GM12878 (cell line): ENCODE results near the gene IGIP. TPM values are rescaled to one million over a fixed set of nuclear protein-coding genes. Genes with fewer than 3 reads are reported as not detected.

Experiments
- ATAC-seq: fragments of 200-7000 bp; cut with Tn5 transposase; 3 replicates; pipeline ENCODE4 v1.9.1; 2020; ENCODE audit warnings: mild to moderate bottlenecking, moderate library complexity
- BruUV-seq: library from RNA; stranded (reverse); fragments of 400-500 nt; replicated peaks from 2 replicates; lab custom pipeline; 2021; lab: Mats Ljungman, UMichigan
- CTCF ChIA-PET: fragments of 300-600 bp; sonication (Branson Sonifier 250); formaldehyde crosslinking; extraction: SDS; loops from one replicate; lab custom pipeline; 2021; ENCODE audit warnings: inconsistent platforms; lab: Yijun Ruan, JAX
- POLR2A ChIA-PET: fragments of 350-600 bp; formaldehyde crosslinking; extraction: SDS; loops from one replicate; lab custom pipeline; 2021; ENCODE audit warnings: inconsistent platforms; lab: Charles Lee
- RAD21 ChIA-PET: fragments of 300-600 bp; sonication (Branson Sonifier 250); formaldehyde crosslinking; loops from one replicate; lab custom pipeline; 2023; ENCODE audit warnings: antibody characterized with exemption; ENCODE audit not compliant: unreplicated experiment; lab: Charles Lee
- SMC1A ChIA-PET: fragments of 300-600 bp; sonication (Branson Sonifier 250); formaldehyde crosslinking; loops from one replicate; lab custom pipeline; 2023; ENCODE audit not compliant: unreplicated experiment, uncharacterized antibody; lab: Charles Lee
- DNase-seq: peaks from one replicate; pipeline ENCODE4 v3.0.0-alpha.2; 2011; ENCODE audit warnings: low read depth, low spot score
- FAIRE-seq: peaks from 3 replicates; lab custom pipeline; 2011; peaks lifted over from hg19 to GRCh38; lab: Jason Lieb, UNC
- H2AFZ ChIP-seq: 2 replicates; pipeline ENCODE4 v1.6.0; 2011; ENCODE audit warnings: low read depth, low read length, control low read depth; ENCODE audit not compliant: control insufficient read depth
- H3K27ac ChIP-seq: 2 replicates; pipeline ENCODE4 v1.5.1; 2011; ENCODE audit warnings: control low read depth; ENCODE audit not compliant: control insufficient read depth, insufficient read depth
- H3K27me3 ChIP-seq, 2 experiments: replicated peaks in 1 of 2; 2 replicates each; pipeline versions ENCODE4 v1.6.0 to v1.6.1; 2011; ENCODE audit warnings: low read length in 1 of 2; ENCODE audit not compliant: control insufficient read depth in 2 of 2, insufficient read depth in 2 of 2
- H3K36me3 ChIP-seq, 2 experiments: 2 replicates each; pipeline ENCODE4 v1.5.1; 2011; ENCODE audit warnings: low read length in 1 of 2; ENCODE audit not compliant: control insufficient read depth in 2 of 2, insufficient read depth in 2 of 2
- H3K4me1 ChIP-seq: 2 replicates; pipeline ENCODE4 v1.6.1; 2011; ENCODE audit warnings: mild to moderate bottlenecking, low read length, moderate library complexity, mixed read lengths; ENCODE audit not compliant: control insufficient read depth, insufficient read depth
- H3K4me2 ChIP-seq: 2 replicates; pipeline ENCODE4 v1.6.0; 2011; ENCODE audit warnings: control low read depth; ENCODE audit not compliant: control insufficient read depth, insufficient read depth
- H3K4me3 ChIP-seq: fragments of 200-600 bp; sonication (generic); 2 replicates; pipeline ENCODE4 v1.5.1; 2016
- H3K79me2 ChIP-seq: 2 replicates; pipeline ENCODE4 v1.6.0; 2011; ENCODE audit warnings: low read length; ENCODE audit not compliant: control insufficient read depth, insufficient read depth
- H3K9ac ChIP-seq: 2 replicates; pipeline ENCODE4 v1.8.0; 2011; ENCODE audit warnings: low read length, control low read depth, mixed read lengths; ENCODE audit not compliant: control insufficient read depth, insufficient read depth
- H3K9me3 ChIP-seq: replicated peaks from 3 replicates; pipeline ENCODE4 v1.5.1; 2011; ENCODE audit warnings: mild to moderate bottlenecking, low read length; ENCODE audit not compliant: control insufficient read depth, insufficient read depth
- H4K20me1 ChIP-seq: 2 replicates; pipeline ENCODE4 v1.6.0; 2011; ENCODE audit not compliant: control insufficient read depth, insufficient read depth
- WGBS: methylation state at CpG from one replicate; pipeline ENCODE4 v1.1.6; 2016; ENCODE audit warnings: low lambda C conversion rate; ENCODE audit not compliant: insufficient replicate concordance, insufficient coverage; ENCODE audit errors: missing lambda C conversion rate; 5-methylcytosine and 5-hydroxymethylcytosine counted together
- in situ Hi-C: fragments of 300-500 bp; cut with MboI; formaldehyde crosslinking; loops from 9 replicates; pipeline ENCODE4 v1.14.3; 2018; ENCODE audit warnings: mixed read lengths
- intact Hi-C: fragments of 100-400 bp; cut with micrococcal nuclease; formaldehyde crosslinking; loops from one replicate; pipeline ENCODE4 v1.14.2; 2022; ENCODE audit not compliant: unreplicated experiment
- polyA plus RNA-seq, 11 experiments: library from polyadenylated mRNA; depleted of rRNA in 4 of 11; unstranded in 6 of 11; stranded (reverse) in 5 of 11; fragments of >200 nt; fragmentation: Nextera tagmentation in 4 of 11; fragmentation: Illumina TruSeq in 1 of 11; extraction: Ambion mirVana in 4 of 11; extraction: Trizol in 1 of 11; gene quantifications; 1 replicate in 1 of 11; 2 replicates in 10 of 11; pipeline versions ENCODE4 v1.2.1 to v1.2.3, GENCODE V29; 2011 to 2016; ENCODE audit warnings: inconsistent platforms in 2 of 11, missing spikeins in 2 of 11, low read depth in 1 of 11
- total RNA-seq, 4 experiments: library from RNA; depleted of rRNA in 3 of 4; stranded (reverse); fragments of >200 nt in 3 of 4; fragmentation: Illumina TruSeq in 1 of 4; extraction: Trizol in 1 of 4; gene quantifications; 2 replicates each; pipeline versions ENCODE4 v1.2.1 to v1.2.3, GENCODE V29; 2013 to 2021
- TF ChIP-seq, protein P1 (sequence below): fragments of 450-650 bp; formaldehyde crosslinking; IDR thresholded peaks from 2 replicates; pipeline ENCODE4 v1.4.0; 2020; ENCODE audit warnings: mild to moderate bottlenecking, moderate library complexity

Gene IGIP
- total and polyA plus RNA-seq, 10 of the 15 experiments (the other 5 are each of a cell fraction or from before 2014, with no cell fraction given): 0.58 to 3.3 (median 1.9) TPM

DNA sequence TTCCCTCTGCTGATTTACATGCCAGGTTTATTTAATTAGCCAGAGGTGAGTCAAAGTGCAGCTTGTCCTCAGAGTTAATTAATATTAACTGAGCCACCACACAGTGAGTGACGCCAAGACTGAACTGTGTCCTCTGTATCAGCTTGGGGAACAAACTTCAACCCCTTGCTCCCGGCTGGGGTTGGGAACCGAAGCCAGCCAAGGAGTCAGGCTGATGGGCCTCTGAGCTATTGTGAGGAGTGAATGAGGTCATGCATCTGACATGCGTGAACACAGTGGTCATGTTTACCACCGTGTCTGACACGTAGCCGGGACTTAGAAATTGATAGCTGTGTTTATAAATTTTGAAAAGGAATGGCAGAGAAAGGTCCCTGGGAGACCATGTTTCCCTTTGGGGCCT, 17.1 kb downstream of the IGIP start:
- Histone ChIP-seq H3K27ac (no peak overlapping the region), H3K79me2 (no peaks in the 10 kb centered on the region), H3K27me3 (peaks cover 6% of the 10 kb centered on the region in 2 experiments; a peak in 3 of 4 replicates), H3K9ac (no peak overlapping the region), H4K20me1 (peaks cover 4% of the 10 kb centered on the region; the same call in 1 of the 2 replicates), H3K36me3 (no peaks in the 10 kb centered on the region), H3K4me3 (no peak overlapping the region), H2AFZ (no peak overlapping the region), H3K4me2 (no peak overlapping the region), H3K4me1 (peaks cover 6% of the 10 kb centered on the region; the same call in 1 of the 2 replicates), H3K9me3 (no peaks in the 10 kb centered on the region)
- SMC1A ChIA-PET: interaction anchor here (0.9 to 4.6 kb wide), 8 partner anchors 9 to 73 kb away, joined by 3 to 66 read pairs (median 10); no protein-coding TSS in a partner anchor
- CTCF ChIA-PET: interaction anchor here (0.6 to 19.8 kb wide), 14 partner anchors 9 to 356 kb away, joined by 3 to 353 read pairs (median 6); no protein-coding TSS in a partner anchor
- POLR2A ChIA-PET: interaction anchor here (0.5 kb wide), 1 partner anchor 139 kb away, joined by 6 read pairs; no protein-coding TSS in a partner anchor
- RAD21 ChIA-PET: interaction anchor here (0.7 to 2.8 kb wide), 9 partner anchors 10 to 368 kb away, joined by 3 to 64 read pairs (median 5); no protein-coding TSS in a partner anchor
- FAIRE-seq (no peak), ATAC-seq (no peak), DNase-seq (no peak)
- in situ Hi-C loops: no loop called here
- TF ChIP-seq, protein P1, sequence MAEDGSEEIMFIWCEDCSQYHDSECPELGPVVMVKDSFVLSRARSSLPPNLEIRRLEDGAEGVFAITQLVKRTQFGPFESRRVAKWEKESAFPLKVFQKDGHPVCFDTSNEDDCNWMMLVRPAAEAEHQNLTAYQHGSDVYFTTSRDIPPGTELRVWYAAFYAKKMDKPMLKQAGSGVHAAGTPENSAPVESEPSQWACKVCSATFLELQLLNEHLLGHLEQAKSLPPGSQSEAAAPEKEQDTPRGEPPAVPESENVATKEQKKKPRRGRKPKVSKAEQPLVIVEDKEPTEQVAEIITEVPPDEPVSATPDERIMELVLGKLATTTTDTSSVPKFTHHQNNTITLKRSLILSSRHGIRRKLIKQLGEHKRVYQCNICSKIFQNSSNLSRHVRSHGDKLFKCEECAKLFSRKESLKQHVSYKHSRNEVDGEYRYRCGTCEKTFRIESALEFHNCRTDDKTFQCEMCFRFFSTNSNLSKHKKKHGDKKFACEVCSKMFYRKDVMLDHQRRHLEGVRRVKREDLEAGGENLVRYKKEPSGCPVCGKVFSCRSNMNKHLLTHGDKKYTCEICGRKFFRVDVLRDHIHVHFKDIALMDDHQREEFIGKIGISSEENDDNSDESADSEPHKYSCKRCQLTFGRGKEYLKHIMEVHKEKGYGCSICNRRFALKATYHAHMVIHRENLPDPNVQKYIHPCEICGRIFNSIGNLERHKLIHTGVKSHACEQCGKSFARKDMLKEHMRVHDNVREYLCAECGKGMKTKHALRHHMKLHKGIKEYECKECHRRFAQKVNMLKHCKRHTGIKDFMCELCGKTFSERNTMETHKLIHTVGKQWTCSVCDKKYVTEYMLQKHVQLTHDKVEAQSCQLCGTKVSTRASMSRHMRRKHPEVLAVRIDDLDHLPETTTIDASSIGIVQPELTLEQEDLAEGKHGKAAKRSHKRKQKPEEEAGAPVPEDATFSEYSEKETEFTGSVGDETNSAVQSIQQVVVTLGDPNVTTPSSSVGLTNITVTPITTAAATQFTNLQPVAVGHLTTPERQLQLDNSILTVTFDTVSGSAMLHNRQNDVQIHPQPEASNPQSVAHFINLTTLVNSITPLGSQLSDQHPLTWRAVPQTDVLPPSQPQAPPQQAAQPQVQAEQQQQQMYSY (CRISPR knock-in tag): no peak
- intact Hi-C loops: no loop called here
- 71% methylated on average over 7 of the region's 7 CpGs for whole genome bisulfite sequencing
- no TSS peak for BruUV-seq
